Endothelial cell of umbilical vein (primary cell): ENCODE data around the gene FAM180B. TPM values are rescaled to one million over a fixed set of nuclear protein-coding genes. Genes with fewer than 3 reads are reported as not detected.

Source experiments
- BruUV-seq: library from RNA; stranded (reverse); fragments of 400-500 nt; replicated peaks from 2 replicates; lab custom pipeline; 2021; lab: Mats Ljungman, UMichigan
- CTCF ChIA-PET: fragments of 300-600, 350-600 bp; sonication (Branson Sonifier 250); formaldehyde crosslinking; loops from one replicate; lab custom pipeline; 2021; ENCODE audit warnings: antibody characterized with exemption, inconsistent platforms; lab: Charles Lee
- POLR2A ChIA-PET: fragments of 300-600, 350-600 bp; sonication (Branson Sonifier 250); formaldehyde crosslinking; loops from one replicate; lab custom pipeline; 2021; ENCODE audit warnings: antibody characterized with exemption, inconsistent platforms; lab: Charles Lee
- DNase-seq: peaks from one replicate; pipeline ENCODE4 v3.0.0-alpha.2; 2011; ENCODE audit warnings: low read depth, low spot score
- FAIRE-seq: peaks from 2 replicates; lab custom pipeline; 2011; peaks lifted over from hg19 to GRCh38; lab: Jason Lieb, UNC
- H2AFZ ChIP-seq: 2 replicates; pipeline ENCODE4 v1.6.0; 2012; ENCODE audit warnings: low read depth, low read length, control low read depth, inconsistent platforms
- H3K27ac ChIP-seq: 2 replicates; pipeline ENCODE4 v1.5.1; 2011; ENCODE audit warnings: low read depth, mild to moderate bottlenecking, control low read depth, low read length, moderate library complexity; ENCODE audit not compliant: insufficient read depth
- H3K27me3 ChIP-seq, 2 experiments: 2 replicates each; pipeline versions ENCODE4 v1.6.0 to v1.6.1; 2011; ENCODE audit warnings: low read length in 2 of 2, mixed read lengths in 1 of 2; ENCODE audit not compliant: control insufficient read depth in 2 of 2, insufficient read depth in 2 of 2
- H3K36me3 ChIP-seq, 2 experiments: 2 replicates in 1 of 2; 3 replicates in 1 of 2; pipeline ENCODE4 v1.5.1; 2011; ENCODE audit warnings: low read length in 2 of 2, mild to moderate bottlenecking in 1 of 2, moderate library complexity in 1 of 2; ENCODE audit not compliant: control insufficient read depth in 2 of 2, insufficient read depth in 2 of 2; ENCODE audit errors: extremely low read depth in 1 of 2
- H3K4me1 ChIP-seq: 3 replicates; pipeline ENCODE4 v1.5.1; 2011; ENCODE audit warnings: mild to moderate bottlenecking, low read length; ENCODE audit not compliant: control insufficient read depth, insufficient read depth; ENCODE audit errors: extremely low read depth
- H3K4me2 ChIP-seq: 2 replicates; pipeline ENCODE4 v1.6.1; 2011; ENCODE audit warnings: low read length, control low read depth, mixed read lengths; ENCODE audit not compliant: insufficient read depth
- H3K4me3 ChIP-seq, 3 experiments: fragments of 200-600 bp in 1 of 3; sonication (generic), shearing (Covaris generic) in 1 of 3; replicated peaks in 1 of 3; 2 replicates each; pipeline ENCODE4 v1.5.1; 2011 to 2016; ENCODE audit warnings: control low read depth in 3 of 3, low read length in 3 of 3, mild to moderate bottlenecking in 2 of 3, inconsistent platforms in 1 of 3, low read depth in 1 of 3, moderate library complexity in 1 of 3; ENCODE audit not compliant: insufficient read depth in 1 of 3
- H3K79me2 ChIP-seq: 2 replicates; pipeline ENCODE4 v1.6.0; 2012; ENCODE audit warnings: low read length, inconsistent platforms; ENCODE audit not compliant: control insufficient read depth, insufficient read depth
- H3K9ac ChIP-seq: replicated peaks from 2 replicates; pipeline ENCODE3; 2011; ENCODE audit warnings: low read length, control low read depth; ENCODE audit not compliant: insufficient read depth; ENCODE audit errors: extremely low read depth
- H3K9me1 ChIP-seq: replicated peaks from 3 replicates; pipeline ENCODE4 v1.6.0; 2011; ENCODE audit warnings: mild to moderate bottlenecking, low read length; ENCODE audit not compliant: control insufficient read depth, insufficient read depth; ENCODE audit errors: extremely low read depth
- H3K9me3 ChIP-seq: replicated peaks from 2 replicates; pipeline ENCODE4 v1.5.1; 2012; ENCODE audit warnings: low read length, inconsistent platforms; ENCODE audit not compliant: control insufficient read depth, insufficient read depth
- H4K20me1 ChIP-seq: replicated peaks from 2 replicates; pipeline ENCODE3; 2011; ENCODE audit warnings: mild to moderate bottlenecking, low read length; ENCODE audit not compliant: control insufficient read depth, insufficient read depth; ENCODE audit errors: extremely low read depth
- EZH2 ChIP-seq: IDR thresholded peaks from 2 replicates; pipeline ENCODE4 v1.6.1; 2012; ENCODE audit warnings: borderline replicate concordance, low read depth, mild to moderate bottlenecking, moderate library complexity, low read length, inconsistent platforms; ENCODE audit not compliant: severe bottlenecking
- FOS ChIP-seq: IDR thresholded peaks from 2 replicates; pipeline ENCODE4 v1.6.1; 2011; ENCODE audit warnings: mild to moderate bottlenecking, low read length, moderate library complexity, borderline replicate concordance; ENCODE audit not compliant: insufficient read depth
- JUN ChIP-seq: IDR thresholded peaks from 2 replicates; pipeline ENCODE4 v1.6.1; 2011; ENCODE audit warnings: borderline replicate concordance, low read depth; ENCODE audit not compliant: insufficient read length, insufficient read depth
- POLR2A ChIP-seq: IDR thresholded peaks from 2 replicates; pipeline ENCODE4 v1.6.1; 2012; ENCODE audit warnings: low read depth, mild to moderate bottlenecking, control low read depth, low read length
- POLR2AphosphoS5 ChIP-seq: IDR thresholded peaks from 2 replicates; pipeline ENCODE4 v1.6.1; 2012; ENCODE audit warnings: low read depth, mild to moderate bottlenecking, control low read depth, low read length, moderate library complexity; ENCODE audit not compliant: insufficient read depth
- dilution Hi-C: fragments of 300-500 bp; cut with MboI; formaldehyde crosslinking; loops from one replicate; pipeline ENCODE4 v1.15.0; 2019; ENCODE audit warnings: low sequenced_read_pairs; ENCODE audit not compliant: extremely low pct_ligation_motif_present
- intact Hi-C: fragments of 100-400 bp; cut with micrococcal nuclease; formaldehyde crosslinking; loops from one replicate; pipeline ENCODE4 v1.10.0; 2022
- polyA plus RNA-seq, 4 experiments: library from polyadenylated mRNA; depleted of rRNA in 3 of 4; stranded (reverse) in 3 of 4; unstranded in 1 of 4; fragments of >200 nt; gene quantifications; 2 replicates each; pipeline versions ENCODE4 v1.2.1 to v1.2.3, GENCODE V29; 2011 to 2012; ENCODE audit warnings: missing spikeins in 1 of 4
- total RNA-seq: library from RNA; stranded (reverse); gene quantifications from 2 replicates; pipeline ENCODE4 v1.2.3, GENCODE V29; 2021
- TF ChIP-seq, protein P1 (sequence below), 2 donors: IDR thresholded peaks; 1 replicate in 1 of 2; 2 replicates in 1 of 2; pipeline ENCODE4 v1.5.1; 2011; ENCODE audit warnings: low read length in 2 of 2, mild to moderate bottlenecking in 2 of 2, moderate library complexity in 2 of 2, control low read depth in 1 of 2, inconsistent platforms in 1 of 2, low read depth in 1 of 2; ENCODE audit not compliant: insufficient read depth in 1 of 2; ENCODE audit errors: extremely low read depth in 1 of 2

The FAM180B gene
- total and polyA plus RNA-seq, 2 donors (not counting 3 experiments of a cell fraction or from before 2014, with no cell fraction given): not detected

DNA sequence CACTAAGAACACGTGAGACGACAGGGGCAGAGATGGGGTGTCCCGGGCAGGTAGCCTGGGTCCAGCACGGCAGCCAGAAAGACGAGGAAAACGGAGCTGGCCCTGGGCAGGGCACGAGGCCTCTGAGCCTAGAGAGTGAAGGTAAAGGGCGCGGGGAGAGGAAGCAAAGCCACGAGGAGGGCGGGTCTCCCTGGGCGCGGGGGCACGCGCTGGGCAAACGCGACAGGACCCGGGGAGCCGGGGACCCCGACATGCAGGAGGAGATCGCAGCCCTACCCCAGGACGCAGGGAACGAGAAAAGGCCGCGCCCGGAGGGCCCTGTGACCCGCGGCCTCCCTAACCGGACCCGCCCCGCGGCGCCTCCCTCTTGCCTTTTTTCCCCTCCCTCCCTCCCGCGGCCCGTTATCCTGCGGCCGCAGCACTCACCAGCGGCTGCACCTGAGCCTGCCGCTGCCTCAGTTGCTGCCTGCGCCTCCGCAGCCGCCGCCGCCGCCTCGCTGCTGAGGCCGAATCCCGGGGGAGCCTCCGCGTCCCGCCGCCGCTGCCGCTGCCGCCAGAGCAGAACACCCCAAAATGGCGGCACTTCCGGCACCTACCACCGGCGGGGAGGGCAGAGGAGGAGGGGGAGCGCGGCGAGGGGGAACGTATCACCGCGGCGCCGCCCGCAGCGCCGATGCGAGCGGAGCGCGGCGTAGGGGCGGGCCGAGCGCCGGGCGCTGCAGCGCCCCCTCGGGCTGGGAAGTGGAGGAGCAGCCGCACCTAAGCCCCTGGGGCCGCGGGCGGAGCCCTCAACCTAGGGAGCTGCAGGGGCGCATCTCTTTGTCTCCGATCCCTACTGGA, 33.7 kb upstream of the FAM180B start, which contains the start of gene CELF1:
TSS of gene CELF1 (minus strand) at position 567 of the 840 bp plus-strand sequence. CDS start 53,609 bp downstream, outside the sequence.
- peaks cover 9% of the 10 kb centered on the region for H3K4me1 ChIP-seq
- TF ChIP-seq JUN (no peak), POLR2AphosphoS5 (peak; percentile 91), EZH2 (no peak), FOS (peak; percentile 22), POLR2A (peak; percentile 87)
- TF ChIP-seq, protein P1, sequence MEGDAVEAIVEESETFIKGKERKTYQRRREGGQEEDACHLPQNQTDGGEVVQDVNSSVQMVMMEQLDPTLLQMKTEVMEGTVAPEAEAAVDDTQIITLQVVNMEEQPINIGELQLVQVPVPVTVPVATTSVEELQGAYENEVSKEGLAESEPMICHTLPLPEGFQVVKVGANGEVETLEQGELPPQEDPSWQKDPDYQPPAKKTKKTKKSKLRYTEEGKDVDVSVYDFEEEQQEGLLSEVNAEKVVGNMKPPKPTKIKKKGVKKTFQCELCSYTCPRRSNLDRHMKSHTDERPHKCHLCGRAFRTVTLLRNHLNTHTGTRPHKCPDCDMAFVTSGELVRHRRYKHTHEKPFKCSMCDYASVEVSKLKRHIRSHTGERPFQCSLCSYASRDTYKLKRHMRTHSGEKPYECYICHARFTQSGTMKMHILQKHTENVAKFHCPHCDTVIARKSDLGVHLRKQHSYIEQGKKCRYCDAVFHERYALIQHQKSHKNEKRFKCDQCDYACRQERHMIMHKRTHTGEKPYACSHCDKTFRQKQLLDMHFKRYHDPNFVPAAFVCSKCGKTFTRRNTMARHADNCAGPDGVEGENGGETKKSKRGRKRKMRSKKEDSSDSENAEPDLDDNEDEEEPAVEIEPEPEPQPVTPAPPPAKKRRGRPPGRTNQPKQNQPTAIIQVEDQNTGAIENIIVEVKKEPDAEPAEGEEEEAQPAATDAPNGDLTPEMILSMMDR (IDR thresholded peaks at IDR 0.05; ENCODE audit: extremely low read depth in 1 of 2, insufficient read depth in 1 of 2, low read depth in 1 of 2, low read length in 2 of 2): peak; percentile 84 to 95
- peak within 1 kb of the TSS; percentile 69 to 75 (median 74) for H3K4me3 ChIP-seq
- no TSS peak for BruUV-seq
- peak within 1 kb of the TSS; percentile 94 for H2AFZ ChIP-seq
- peaks cover 50% of the 10 kb centered on the region for H3K79me2 ChIP-seq
- H3K27ac ChIP-seq: peak within 1 kb of the TSS; percentile 33
- H4K20me1 ChIP-seq: peaks cover 5% of the 10 kb centered on the region
- no peaks in the 10 kb centered on the region for H3K9me1 ChIP-seq
- peak within 1 kb of the TSS; percentile 81 for H3K9ac ChIP-seq
- FAIRE-seq: peak; percentile 88
- no peaks in the 10 kb centered on the region for H3K9me3 ChIP-seq
- intact Hi-C loops (loop anchor here (1.0 to 5.0 kb wide), 5 partner anchors 14 to 145 kb away; partner anchors contain the start of genes KBTBD4, PSMC3 and SLC39A13), dilution Hi-C loops (no loop called here)
- peak within 1 kb of the TSS; percentile 90 for H3K4me2 ChIP-seq
- H3K36me3 ChIP-seq: no peaks in the 10 kb centered on the region
- ChIA-PET POLR2A (interaction anchor here (1.2 to 1.8 kb wide), 2 partner anchors 12 to 86 kb away, joined by 5 to 6 read pairs; no protein-coding TSS in a partner anchor), CTCF (interaction anchor here (0.6 to 4.2 kb wide), 18 partner anchors 10 to 178 kb away, joined by 3 to 41 read pairs (median 4); no protein-coding TSS in a partner anchor)
- peak; percentile 90 for DNase-seq
- H3K27me3 ChIP-seq: no peaks in the 10 kb centered on the region
